GM21737 (cell line): ENCODE measurements around the gene CREB5.

Experiments
- ATAC-seq: cut with Tn5 transposase; IDR thresholded peaks from one replicate; pipeline ENCODE4 v1.9.1; 2021; ENCODE audit warnings: mild to moderate bottlenecking, moderate library complexity; ENCODE audit not compliant: unreplicated experiment

Gene CREB5

DNA sequence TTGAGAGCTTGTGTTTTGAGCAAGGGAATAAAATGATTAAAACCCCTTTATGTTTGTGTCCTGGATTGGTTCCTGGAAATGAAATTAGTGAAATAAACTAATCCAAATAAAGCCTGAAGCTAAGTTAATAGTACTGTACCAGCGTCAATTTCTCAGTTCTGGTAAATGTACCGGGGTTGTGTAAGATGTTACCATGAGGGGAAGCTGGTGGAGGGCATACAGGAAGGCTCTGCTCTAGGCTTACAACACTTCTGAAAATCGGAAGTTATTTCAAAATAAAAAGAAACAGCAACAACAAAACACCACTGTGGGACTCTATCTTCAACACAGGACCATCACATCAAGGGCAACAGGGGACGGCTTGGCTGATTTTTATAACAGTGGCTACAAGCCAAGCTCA lies 257.0 kb downstream of the CREB5 start:
- no peak for ATAC-seq

DNA sequence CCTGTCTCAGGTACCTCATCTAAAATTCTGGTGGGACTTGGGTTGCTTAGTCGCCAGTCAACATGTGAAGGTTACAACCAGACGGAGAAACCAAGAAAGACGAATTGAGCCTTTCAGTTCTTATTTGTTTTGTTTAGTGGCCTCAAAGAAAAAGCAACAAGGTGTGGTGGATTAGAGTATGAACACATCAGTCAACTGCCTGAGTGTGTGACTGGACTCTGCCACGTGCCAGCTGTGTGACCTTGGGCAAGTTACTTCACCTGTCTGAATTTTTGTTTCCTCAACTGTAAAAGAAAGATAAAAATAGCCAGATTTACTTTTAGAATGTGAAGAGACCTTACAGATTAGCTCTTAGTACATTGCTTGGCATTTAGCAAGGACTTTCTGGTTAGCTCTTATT lies 259.2 kb downstream of the CREB5 start:
- no peak for ATAC-seq

DNA sequence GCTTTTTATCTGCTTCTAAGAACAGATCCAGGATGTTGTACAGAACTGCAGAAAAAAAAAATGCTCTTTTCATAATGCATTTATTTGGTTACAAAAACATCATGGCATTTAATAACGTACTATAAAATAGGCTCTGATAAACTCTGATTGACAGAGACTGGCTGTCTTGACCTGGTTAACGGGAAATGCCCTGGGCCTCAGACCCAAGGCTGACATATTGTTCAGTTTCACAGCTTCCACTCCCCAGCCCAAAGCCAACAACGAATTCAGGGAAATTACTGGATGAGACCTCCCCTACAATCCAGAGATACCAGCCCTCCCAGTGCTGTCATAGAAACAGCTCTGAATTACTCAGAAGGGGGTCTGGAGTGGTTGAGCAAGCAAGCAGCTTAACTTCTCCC lies 260.1 kb downstream of the CREB5 start:
- ATAC-seq: no peak

GRCh38 chr7:28674359-28674782 lies 262.1 kb downstream of the CREB5 start:
- ATAC-seq: no peak

GRCh38 chr7:28675429-28675828 lies 263.1 kb downstream of the CREB5 start:
- no peak for ATAC-seq

DNA sequence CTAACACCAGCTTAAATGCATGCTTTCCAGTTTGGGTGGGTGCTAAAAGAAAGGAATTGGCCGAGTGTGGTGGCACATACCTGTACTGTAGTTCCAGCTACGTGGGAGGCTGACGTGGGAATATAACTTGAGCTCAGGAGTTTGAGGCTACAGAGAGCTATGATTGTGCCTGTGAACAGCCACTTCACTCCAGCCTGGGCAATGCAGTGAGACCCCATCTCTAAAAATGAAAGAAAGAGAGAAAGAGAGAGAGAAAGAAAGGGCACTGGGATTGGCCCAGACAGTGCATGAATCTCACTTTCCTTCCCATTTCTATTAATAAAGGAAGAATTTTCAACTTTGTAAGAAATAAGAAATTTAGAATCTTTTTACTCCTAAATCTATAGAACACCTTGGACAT lies 265.4 kb downstream of the CREB5 start:
- ATAC-seq: no peak

- no peak for ATAC-seq
These were observed 266.2 kb downstream of the CREB5 start for GRCh38 chr7:28678431-28678965.

GRCh38 chr7:28681693-28682310 lies 269.5 kb downstream of the CREB5 start:
- no peak for ATAC-seq

- ATAC-seq: no peak
These were observed 270.5 kb downstream of the CREB5 start for GRCh38 chr7:28682801-28683200.

- no peak for ATAC-seq
These were observed 272.4 kb downstream of the CREB5 start for GRCh38 chr7:28684650-28685241.

- no peak for ATAC-seq
These were observed 272.9 kb downstream of the CREB5 start for GRCh38 chr7:28685242-28685643.

DNA sequence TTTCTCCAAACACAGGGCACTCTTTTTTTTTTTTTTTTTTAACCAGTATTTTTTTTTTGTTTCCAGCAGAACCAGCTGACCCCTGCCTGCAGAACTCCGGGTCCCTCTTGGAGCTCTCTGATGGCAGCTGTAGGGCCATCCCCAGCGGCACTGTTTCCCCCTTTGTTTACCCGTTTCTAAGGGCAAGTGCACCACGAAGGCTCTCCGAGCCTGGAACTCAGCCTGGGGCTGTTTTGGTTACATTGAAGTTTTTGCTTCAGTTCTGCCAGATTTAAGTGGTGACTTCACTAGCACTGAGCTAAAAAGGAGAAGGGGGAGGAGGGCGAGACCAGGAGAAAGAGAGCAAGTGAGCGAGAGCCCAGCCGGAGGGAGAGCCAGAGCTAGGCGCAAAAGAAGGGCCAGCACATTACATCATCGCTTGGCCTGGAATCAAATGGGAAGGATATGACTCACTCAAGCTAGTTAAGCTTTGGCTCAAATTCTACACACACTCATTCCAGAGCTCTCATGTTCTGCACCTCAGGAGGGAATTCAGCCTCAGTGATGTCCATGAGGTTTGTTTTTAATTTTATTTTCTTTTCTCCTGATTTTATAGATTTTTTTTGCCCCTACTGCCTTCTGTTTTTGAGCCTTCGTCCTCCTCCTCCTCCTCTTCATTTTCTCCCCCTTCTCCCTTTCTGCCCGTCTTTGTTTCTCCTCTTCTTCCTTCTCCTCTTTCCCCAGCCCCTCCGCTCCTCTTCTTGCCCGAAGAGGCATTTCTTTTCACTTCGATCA lies 273.5 kb downstream of the CREB5 start:
- ATAC-seq: no peak

DNA sequence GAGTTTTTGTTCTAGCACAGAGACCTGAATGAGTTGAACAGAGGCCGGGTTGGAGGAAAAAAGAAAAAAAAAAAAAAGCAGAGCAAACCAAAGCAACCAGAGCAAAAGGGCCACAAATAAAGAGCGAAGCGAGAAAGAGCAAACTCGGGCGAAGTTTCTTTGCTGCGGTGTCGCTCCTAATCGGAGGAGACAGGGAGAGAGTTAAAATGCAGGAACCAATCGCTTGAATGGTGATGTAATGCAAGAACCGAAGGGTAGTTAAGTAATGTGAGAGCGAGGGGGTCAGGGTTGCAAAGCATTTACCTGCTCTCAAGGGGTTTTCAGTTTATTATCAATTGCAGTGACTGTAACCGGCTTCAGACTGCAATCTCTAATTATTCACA lies 274.1 kb downstream of the CREB5 start:
- no peak for ATAC-seq

DNA sequence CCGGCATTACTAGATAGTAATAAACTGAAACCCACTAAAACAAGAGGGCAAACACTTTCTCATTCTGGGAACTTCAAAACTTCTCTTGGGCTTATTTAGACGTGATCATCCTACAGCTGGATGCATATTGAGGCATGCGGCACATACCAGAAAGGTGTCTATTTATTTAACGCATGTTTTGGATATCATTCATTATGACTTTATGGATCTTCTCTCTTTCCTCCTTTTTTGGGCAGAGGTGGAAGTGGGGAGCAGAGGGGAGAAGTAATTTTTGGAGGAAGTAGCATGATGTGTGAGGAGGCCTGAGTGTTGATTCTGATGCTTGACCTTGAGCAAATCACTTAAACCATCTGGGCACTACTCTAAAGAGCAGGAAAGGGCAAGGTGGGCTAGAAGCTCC lies 275.2 kb downstream of the CREB5 start:
- no peak for ATAC-seq

GRCh38 chr7:28688174-28688573 lies 275.9 kb downstream of the CREB5 start:
- ATAC-seq: no peak

DNA sequence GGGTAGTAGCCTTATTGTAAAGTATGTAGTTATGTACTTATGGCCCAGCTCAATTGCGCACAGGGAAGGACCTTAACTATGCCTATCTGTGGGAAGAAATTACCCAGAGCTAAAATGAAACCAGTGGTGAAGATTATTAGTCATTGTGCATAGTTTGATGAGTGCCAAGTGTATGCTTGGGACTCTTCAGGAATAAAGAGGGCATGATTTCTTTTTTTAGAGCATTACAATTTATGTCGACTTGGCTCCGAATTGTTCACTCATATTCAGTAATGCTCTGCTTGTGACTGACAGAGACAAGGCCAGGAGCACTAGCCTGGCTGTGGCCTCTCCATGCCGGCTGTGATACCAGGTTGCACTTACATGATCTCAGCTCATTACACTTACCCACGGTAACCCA lies 276.3 kb downstream of the CREB5 start:
- ATAC-seq: no peak

GRCh38 chr7:28695300-28696295 lies 283.3 kb downstream of the CREB5 start:
- no peak for ATAC-seq

- ATAC-seq: no peak
These were observed 285.7 kb downstream of the CREB5 start for GRCh38 chr7:28697913-28698563.

DNA sequence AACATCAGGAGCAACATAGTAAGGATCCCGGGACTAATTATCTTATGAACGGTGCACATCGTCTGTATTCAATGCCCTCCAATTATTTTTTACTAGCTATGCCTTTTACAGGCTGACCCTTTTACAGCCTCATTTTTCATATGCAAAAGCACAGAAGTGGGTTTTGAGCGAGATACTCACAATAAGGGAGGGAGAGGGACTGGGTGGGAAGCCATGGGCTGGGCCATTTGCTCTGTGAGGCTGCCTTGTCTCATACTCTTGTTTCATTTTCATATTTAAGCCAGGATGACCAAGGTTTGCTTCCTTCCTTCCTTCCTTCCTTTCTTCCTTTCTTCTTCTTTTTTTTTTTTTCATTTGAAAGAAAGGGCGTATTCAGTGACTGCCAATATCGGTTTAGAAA lies 286.5 kb downstream of the CREB5 start:
- ATAC-seq: no peak

DNA sequence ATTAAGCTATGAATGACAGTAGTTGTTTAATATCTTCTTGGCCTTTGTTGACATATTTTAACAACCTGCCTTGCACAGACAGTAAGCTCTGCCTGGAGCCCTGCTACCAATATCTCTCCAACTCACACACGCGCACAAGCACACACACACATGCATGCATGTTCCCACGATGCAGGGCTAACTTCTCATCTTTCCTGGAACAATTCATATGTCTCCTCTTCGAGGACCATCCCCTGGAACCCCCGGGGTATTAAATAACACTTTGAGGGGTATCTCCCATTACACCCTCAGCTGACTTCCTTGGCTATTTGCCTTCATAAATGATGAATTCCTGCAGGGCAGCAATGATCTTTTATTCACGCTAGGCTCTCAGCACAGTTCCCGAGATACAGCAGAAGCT lies 287.8 kb downstream of the CREB5 start:
- ATAC-seq: no peak
